GM18873 (cell line): Measurements from ENCODE around the gene STX10.

Experiments
- ATAC-seq: cut with Tn5 transposase; IDR thresholded peaks from one replicate; pipeline ENCODE4 v1.9.1; 2021; ENCODE audit warnings: mild to moderate bottlenecking, moderate library complexity, moderate number of reproducible peaks; ENCODE audit not compliant: unreplicated experiment, low FRiP score

STX10 gene

GRCh38 chr19:13102666-13103580 is 47.3 kb downstream of the STX10 start, which contains the start of gene LYL1:
TSS of gene LYL1 (minus strand) at chr19:13102858. CDS start at chr19:13101171, 1,687 bp downstream.
- ATAC-seq: no peak

GRCh38 chr19:13102416-13102665 is 47.8 kb downstream of the STX10 start:
- no peak for ATAC-seq

- ATAC-seq: no peak
These were observed 48.4 kb downstream of the STX10 start for GRCh38 chr19:13101590-13102415.

- no peak for ATAC-seq
These were observed 49.2 kb downstream of the STX10 start for GRCh38 chr19:13100841-13101589.

DNA sequence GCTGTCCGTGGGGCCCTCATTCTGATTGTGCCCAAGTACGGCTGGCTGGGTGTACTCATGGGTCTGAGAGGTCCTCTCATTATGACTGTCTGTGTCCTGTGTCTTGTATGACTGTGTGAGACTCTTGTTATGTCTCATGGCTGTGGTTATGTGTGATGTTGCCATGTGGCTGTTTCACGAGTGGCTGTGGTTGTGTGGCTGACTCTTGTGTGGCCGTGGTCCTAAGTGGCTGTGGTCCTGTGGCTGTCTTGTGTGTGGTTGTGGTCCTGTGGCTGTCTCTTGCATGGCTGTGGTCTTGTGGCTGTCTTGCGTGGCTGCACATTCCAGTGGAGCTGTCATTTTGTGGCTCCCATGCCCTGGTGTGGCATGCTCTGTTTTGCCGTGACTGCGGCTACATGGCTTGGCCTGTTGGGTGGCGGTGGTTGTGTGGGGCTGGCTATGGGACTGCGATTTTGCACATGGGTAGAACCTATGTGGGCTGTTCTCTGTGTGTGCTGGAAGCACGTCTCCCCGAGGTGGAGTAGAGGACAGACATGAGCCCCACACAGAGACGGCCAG is 50.1 kb downstream of the STX10 start:
- no peak for ATAC-seq

- ATAC-seq: no peak
These were observed 50.8 kb downstream of the STX10 start for GRCh38 chr19:13099073-13099999.

- no peak for ATAC-seq
These were observed 51.7 kb downstream of the STX10 start for GRCh38 chr19:13098277-13099072.

DNA sequence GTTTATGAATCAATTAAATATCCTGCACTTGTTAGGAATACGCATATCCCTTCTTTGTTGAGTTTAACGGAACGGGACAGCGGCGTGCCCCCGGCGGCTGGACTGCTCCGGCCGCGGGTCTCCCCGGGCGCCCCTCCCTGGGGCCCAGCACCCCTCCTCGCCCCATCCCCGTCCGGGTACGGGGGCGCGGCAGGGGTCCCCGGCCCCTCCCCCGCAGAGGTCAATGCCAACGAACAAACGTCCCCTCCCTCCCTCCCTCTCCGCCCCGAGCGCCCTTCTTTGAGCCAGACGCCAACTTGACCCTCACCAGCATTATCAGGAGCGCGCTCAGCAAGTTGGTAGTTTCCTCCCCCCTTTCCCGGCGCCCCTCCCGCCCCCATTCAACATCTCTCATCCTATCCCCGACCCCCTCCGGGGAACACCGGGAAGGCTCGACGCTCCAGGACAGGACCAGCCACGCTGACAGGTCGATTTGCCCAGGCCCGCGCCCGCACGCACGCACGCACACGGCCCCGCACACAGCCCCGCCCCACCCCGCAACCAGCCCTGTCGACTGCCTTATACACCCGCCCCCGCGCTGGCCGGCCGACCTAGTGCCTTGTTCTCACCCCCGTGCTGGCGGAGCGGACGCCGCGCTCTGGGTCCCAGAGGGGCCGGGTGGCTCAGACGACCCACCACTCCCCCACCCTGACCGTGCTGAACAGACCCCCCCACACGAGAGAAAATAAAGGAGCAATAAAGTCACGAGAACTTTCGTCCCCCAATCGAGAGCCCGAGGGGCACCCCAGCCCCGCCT is 52.5 kb downstream of the STX10 start:
- no peak for ATAC-seq

DNA sequence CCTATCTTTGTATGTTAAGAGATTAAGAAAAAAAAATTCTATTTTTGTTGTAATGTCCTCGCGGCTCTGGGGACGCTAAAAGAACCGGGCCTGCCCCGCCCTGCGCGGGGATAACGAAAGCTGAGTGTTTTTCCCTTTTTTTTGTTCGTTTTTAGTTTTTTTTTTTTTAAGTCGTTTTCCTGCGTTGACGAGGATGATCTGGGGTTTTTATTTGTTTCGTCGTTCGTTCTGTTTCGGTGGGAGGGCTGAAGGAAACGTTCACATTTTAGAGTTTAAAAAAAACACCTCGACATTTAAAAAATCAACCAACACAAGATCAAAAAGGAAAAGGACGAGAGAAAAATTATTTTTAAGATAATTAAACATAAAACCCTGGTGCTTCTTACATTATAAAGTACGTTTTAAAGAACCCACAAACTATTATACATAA is 53.1 kb downstream of the STX10 start:
- ATAC-seq: no peak

DNA sequence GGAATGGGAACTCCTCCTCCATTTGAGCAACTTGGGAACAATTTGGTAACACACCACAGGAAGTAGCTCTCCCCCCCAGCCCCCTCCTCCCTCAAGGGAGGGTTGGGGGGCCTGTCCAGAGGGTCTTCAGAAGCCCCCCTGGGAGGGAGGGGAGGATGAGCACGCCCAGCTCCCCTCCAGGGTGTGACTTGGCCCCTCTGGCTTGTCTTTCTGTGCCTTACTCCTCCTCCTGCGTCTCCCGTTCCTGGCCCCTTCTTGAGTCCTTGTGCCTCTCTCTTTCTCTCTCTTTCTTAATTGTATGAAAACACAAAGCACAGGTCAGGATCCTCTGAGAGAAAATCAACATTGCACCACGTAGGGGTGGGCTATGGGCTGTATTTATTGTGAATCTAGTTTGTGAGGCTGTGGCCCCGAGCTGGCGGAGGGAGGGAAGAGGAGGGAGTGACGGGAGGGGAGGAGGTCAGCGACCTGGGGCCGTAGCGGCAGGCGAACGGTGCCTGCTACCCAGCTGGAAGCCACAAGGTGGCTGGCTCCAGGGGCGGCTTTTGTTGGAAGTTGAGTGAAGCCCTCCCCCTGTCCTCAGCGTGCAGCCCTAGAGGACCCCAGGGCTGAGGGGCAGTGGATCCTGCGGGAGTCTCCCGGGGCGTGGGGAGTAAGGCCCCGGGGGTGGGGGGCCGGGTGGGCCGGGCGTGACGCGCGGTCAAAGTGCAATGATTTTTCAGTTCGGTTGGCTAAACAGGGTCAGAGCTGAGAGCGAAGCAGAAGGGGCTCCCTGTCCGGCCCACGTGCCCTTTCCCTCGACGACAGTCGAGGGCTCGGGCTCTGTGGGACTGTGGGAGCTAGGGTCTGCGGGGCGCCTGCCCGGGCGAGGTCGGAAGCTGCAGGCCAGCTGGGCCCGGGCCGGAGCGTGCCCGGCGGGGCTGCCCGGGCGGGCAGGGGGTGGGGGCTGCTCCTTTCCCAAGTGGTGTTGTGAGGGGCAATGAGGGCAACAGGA is 53.9 kb downstream of the STX10 start:
- no peak for ATAC-seq

GRCh38 chr19:13095393-13095784 is 54.8 kb downstream of the STX10 start:
- no peak for ATAC-seq

GRCh38 chr19:13094771-13095392 is 55.3 kb downstream of the STX10 start:
- no peak for ATAC-seq

DNA sequence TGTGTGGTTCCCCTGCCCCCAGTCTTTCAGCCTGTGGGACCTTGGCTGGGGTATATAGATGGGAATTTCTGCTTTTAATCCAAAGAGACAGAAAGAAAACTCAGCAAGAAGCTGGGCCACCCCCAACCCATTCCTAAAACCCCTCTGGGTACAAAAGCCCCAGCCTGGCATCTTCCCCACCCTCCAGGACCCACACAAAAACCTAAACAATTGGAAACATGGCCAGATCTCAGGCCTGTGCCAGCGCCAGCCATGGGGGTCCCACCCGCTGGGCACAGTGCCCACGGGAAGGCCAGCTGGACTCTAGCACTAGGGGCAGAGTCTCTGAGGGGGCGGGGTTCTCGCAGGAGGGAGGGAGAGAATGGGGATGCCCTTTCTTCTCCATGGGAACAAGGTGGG is 56.1 kb downstream of the STX10 start:
- no peak for ATAC-seq
